SK-N-SH treated with all-trans-retinoic acid at 6 μM for 48 hours (cell line): Measurements from ENCODE around the gene PPIL1.

Experiments used
- CSRNP3 ChIP-seq: fragments of 250-450 bp; sonication (Bioruptor Pico); IDR thresholded peaks from 2 replicates; pipeline ENCODE4 v1.5.1; 2021; ENCODE audit warnings: mild to moderate bottlenecking, moderate library complexity
- PATZ1 ChIP-seq: fragments of 250-450 bp; sonication (Bioruptor Pico); IDR thresholded peaks from 2 replicates; pipeline ENCODE4 v1.8.0; 2020; ENCODE audit warnings: mild to moderate bottlenecking, moderate library complexity, borderline replicate concordance
- POU6F1 ChIP-seq: fragments of 250-450 bp; sonication (Bioruptor Pico); IDR thresholded peaks from 2 replicates; pipeline ENCODE4 v1.8.0; 2021; ENCODE audit warnings: low read depth, mild to moderate bottlenecking, moderate library complexity, borderline replicate concordance
- TSHZ2 ChIP-seq: fragments of 250-450 bp; sonication (Bioruptor Pico); IDR thresholded peaks from 2 replicates; pipeline ENCODE4 v1.5.0; 2020; ENCODE audit warnings: mild to moderate bottlenecking, moderate library complexity
- ZFP3 ChIP-seq: fragments of 250-450 bp; sonication (Bioruptor Pico); IDR thresholded peaks from 2 replicates; pipeline ENCODE4 v1.5.0; 2020; ENCODE audit warnings: mild to moderate bottlenecking, moderate library complexity
- ZFP30 ChIP-seq: fragments of 450-650 bp; formaldehyde crosslinking; IDR thresholded peaks from 2 replicates; pipeline ENCODE4 v1.5.0; 2022; ENCODE audit warnings: mild to moderate bottlenecking, moderate library complexity
- ZNF565 ChIP-seq: fragments of 450-650 bp; formaldehyde crosslinking; conservative IDR thresholded peaks from 2 replicates; pipeline ENCODE4 v1.5.0; 2020; ENCODE audit warnings: low read depth, mild to moderate bottlenecking, moderate library complexity

- TF ChIP-seq ZFP3 (CRISPR knock-in tag) (no peak), ZFP30 (CRISPR knock-in tag) (no peak), POU6F1 (CRISPR knock-in tag) (no peak), PATZ1 (CRISPR knock-in tag) (no peak), CSRNP3 (CRISPR knock-in tag) (no peak), ZNF565 (no peak), TSHZ2 (CRISPR knock-in tag) (no peak)
Measured at GRCh38 chr6:36844232-36845170, 30.1 kb downstream of the PPIL1 start.
